ENCODE results near the gene TMED10. TPM values are rescaled to one million over a fixed set of nuclear protein-coding genes. Genes with fewer than 3 reads are reported as not detected.
A peak's percentile ranks its signal among the peaks of the same experiment; 100 is the strongest.

TMED10 gene
- total RNA-seq, 2 experiments from 2014 or later: 129 to 221 TPM

DNA sequence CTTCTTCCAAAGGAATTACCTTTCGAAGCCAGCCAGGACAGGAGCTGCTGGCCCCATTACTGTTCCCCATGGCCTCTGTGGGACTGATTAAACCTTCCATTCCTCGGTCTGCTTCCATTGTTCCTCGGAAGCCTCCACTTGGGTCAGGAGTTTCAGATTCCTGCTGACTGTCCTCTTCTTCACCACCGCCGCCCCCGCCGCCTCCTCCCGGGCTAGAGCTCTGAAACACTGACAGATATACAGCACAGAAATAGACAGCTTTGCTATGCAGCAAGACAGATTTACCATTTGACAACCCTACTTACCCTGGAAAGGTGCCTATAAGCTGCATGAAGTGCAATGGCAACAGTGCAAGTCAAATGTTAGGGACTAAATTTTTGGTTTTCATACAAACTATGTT is 85.2 kb downstream of the TMED10 start:
- no TSS peak for BruUV-seq (replicated peaks)
- CTCF ChIA-PET (ENCODE audit: unreplicated experiment): no interaction called here

GRCh38 chr14:75090353-75090752 is 86.1 kb downstream of the TMED10 start:
- Histone ChIP-seq H3K4me2 (ENCODE audit: low read length) (no peak overlapping the region), H3K79me2 (ENCODE audit: insufficient read depth, low read depth, low read length) (no peaks in the 10 kb centered on the region), H2AFZ (ENCODE audit: low read length) (no peak overlapping the region), H3K36me3 (ENCODE audit: insufficient read depth, low read length) (peaks cover 80% of the 10 kb centered on the region), H3K4me1 (ENCODE audit: insufficient read depth, low read length, poor library complexity, severe bottlenecking) (no peaks in the 10 kb centered on the region), H3K9me2 (ENCODE audit: insufficient read depth, low read length) (no peaks in the 10 kb centered on the region), H3K4me3 (ENCODE audit: low read depth, low read length, poor library complexity, severe bottlenecking) (no peak overlapping the region), H4K20me1 (ENCODE audit: insufficient read depth, low read length) (no peaks in the 10 kb centered on the region), H3K27ac (ENCODE audit: low read depth, low read length, poor library complexity, severe bottlenecking) (no peak overlapping the region), H3K9me3 (ENCODE audit: low read length) (no peaks in the 10 kb centered on the region)
- TF ChIP-seq CTCF (conservative IDR thresholded peaks at IDR 0.05; ENCODE audit: low read length): no peak
- TF ChIP-seq EZH2phosphoT487 (IDR thresholded peaks at IDR 0.05; ENCODE audit: borderline replicate concordance, low read depth, low read length): no peak
- ChIA-PET CTCF (ENCODE audit: unreplicated experiment) (no interaction called here), POLR2A (no interaction called here)
- no peak for DNase-seq (ENCODE audit: low spot score)
- BruUV-seq (replicated peaks): no TSS peak
- intact Hi-C loops (cut with micrococcal nuclease; ENCODE audit: unreplicated experiment): no loop called here

More for the DNA sequence above, 85.2 kb downstream of the TMED10 start:
- peaks cover 81% of the 10 kb centered on the region for H3K36me3 ChIP-seq (ENCODE audit: insufficient read depth, low read length)
- no peak overlapping the region for H3K27ac ChIP-seq (ENCODE audit: low read depth, low read length, poor library complexity, severe bottlenecking)
- H3K79me2 ChIP-seq (ENCODE audit: insufficient read depth, low read depth, low read length): no peaks in the 10 kb centered on the region
- H2AFZ ChIP-seq (ENCODE audit: low read length): no peak overlapping the region
- intact Hi-C loops (cut with micrococcal nuclease; ENCODE audit: unreplicated experiment): no loop called here
- H3K4me3 ChIP-seq (ENCODE audit: low read depth, low read length, poor library complexity, severe bottlenecking): no peak overlapping the region
- POLR2A ChIA-PET: no interaction called here
- no peaks in the 10 kb centered on the region for H4K20me1 ChIP-seq (ENCODE audit: insufficient read depth, low read length)
- no peaks in the 10 kb centered on the region for H3K9me3 ChIP-seq (ENCODE audit: low read length)
- H3K4me1 ChIP-seq (ENCODE audit: insufficient read depth, low read length, poor library complexity, severe bottlenecking): no peaks in the 10 kb centered on the region
- no peak for DNase-seq (ENCODE audit: low spot score)
- no peaks in the 10 kb centered on the region for H3K9me2 ChIP-seq (ENCODE audit: insufficient read depth, low read length)
- no peak overlapping the region for H3K4me2 ChIP-seq (ENCODE audit: low read length)
- TF ChIP-seq CTCF (conservative IDR thresholded peaks at IDR 0.05; ENCODE audit: low read length) (no peak), EZH2phosphoT487 (IDR thresholded peaks at IDR 0.05; ENCODE audit: borderline replicate concordance, low read depth, low read length) (no peak)

GRCh38 chr14:75088566-75089373 is 87.6 kb downstream of the TMED10 start:
- Histone ChIP-seq H4K20me1 (ENCODE audit: insufficient read depth, low read length) (no peaks in the 10 kb centered on the region), H3K36me3 (ENCODE audit: insufficient read depth, low read length) (peaks cover 80% of the 10 kb centered on the region), H3K9me2 (ENCODE audit: insufficient read depth, low read length) (no peaks in the 10 kb centered on the region), H3K79me2 (ENCODE audit: insufficient read depth, low read depth, low read length) (no peaks in the 10 kb centered on the region), H3K27ac (ENCODE audit: low read depth, low read length, poor library complexity, severe bottlenecking) (no peak overlapping the region), H3K4me3 (ENCODE audit: low read depth, low read length, poor library complexity, severe bottlenecking) (no peak overlapping the region), H2AFZ (ENCODE audit: low read length) (no peak overlapping the region), H3K4me1 (ENCODE audit: insufficient read depth, low read length, poor library complexity, severe bottlenecking) (no peaks in the 10 kb centered on the region), H3K4me2 (ENCODE audit: low read length) (no peak overlapping the region), H3K9me3 (ENCODE audit: low read length) (no peaks in the 10 kb centered on the region)
- DNase-seq (ENCODE audit: low spot score): peak; percentile 63
- no TSS peak for BruUV-seq (replicated peaks)
- ChIA-PET POLR2A (interaction anchor here (0.6 to 1.2 kb wide), 4 partner anchors 12 to 209 kb away, joined by 3 read pairs; no protein-coding TSS in a partner anchor), CTCF (ENCODE audit: unreplicated experiment) (interaction anchor here (0.6 to 1.7 kb wide), 5 partner anchors 40 to 233 kb away, joined by 3 to 4 read pairs (median 3); no protein-coding TSS in a partner anchor)
- TF ChIP-seq EZH2phosphoT487 (IDR thresholded peaks at IDR 0.05; ENCODE audit: borderline replicate concordance, low read depth, low read length): no peak
- peak; percentile 97 for TF ChIP-seq CTCF (conservative IDR thresholded peaks at IDR 0.05; ENCODE audit: low read length)
- intact Hi-C loops (cut with micrococcal nuclease; ENCODE audit: unreplicated experiment): loop anchor here (1.0 kb wide), 3 partner anchors 142 to 227 kb away; no protein-coding TSS in a partner anchor

All from OCI-LY7 (cell line).